ENCODE data around the gene CC2D2A. TPM values are rescaled to one million over a fixed set of nuclear protein-coding genes. Genes with fewer than 3 reads are reported as not detected.

Gene CC2D2A
- total RNA-seq, 1 experiment from 2014 or later: 13.0 TPM

- no peaks in the 10 kb centered on the region for H3K9me2 ChIP-seq (ENCODE audit: insufficient read depth)
- H3K9ac ChIP-seq (ENCODE audit: low read length): no peak overlapping the region
- 0 out of 4 replicates have a peak, but pooled peaks cover 0 to 3% of the 10 kb centered on the region in 2 experiments for H3K36me3 ChIP-seq (ENCODE audit: control insufficient read depth in 1 of 2, insufficient read depth in 2 of 2, low read length in 2 of 2)
- BruUV-seq (replicated peaks): no TSS peak
- intact Hi-C loops (cut with micrococcal nuclease): no loop called here
- no peak overlapping the region for H2AFZ ChIP-seq (ENCODE audit: low read depth, low read length, poor library complexity, severe bottlenecking)
- DNase-seq (ENCODE audit: low read depth, low spot score): no peak
- H3K79me2 ChIP-seq (ENCODE audit: insufficient read depth, low read length): 0 out of 2 replicates have a peak, but pooled peaks cover 7% of the 10 kb centered on the region
- ChIA-PET RAD21 (ENCODE audit: low non-redundant PET in 1 of 2, low total read pairs in 2 of 2, uncharacterized antibody in 2 of 2, unreplicated experiment in 2 of 2) (no interaction called here), CTCF (no interaction called here), POLR2A (no interaction called here)
- H3K27ac ChIP-seq (ENCODE audit: low read depth, low read length): no peak overlapping the region
- no peaks in the 10 kb centered on the region for H3K27me3 ChIP-seq (ENCODE audit: insufficient read depth, low read length)
- no peaks in the 10 kb centered on the region for H3K9me3 ChIP-seq (ENCODE audit: control insufficient read depth in 1 of 2, insufficient read depth in 1 of 2, low read depth in 1 of 2, low read length in 2 of 2)
- peaks cover 5 to 11% of the 10 kb centered on the region in 2 experiments for H3K4me1 ChIP-seq (ENCODE audit: control insufficient read depth in 1 of 2, insufficient read depth in 2 of 2, low read length in 2 of 2)
- ATAC-seq: no peak
- H3K4me3 ChIP-seq (replicated peaks in 1 of 2; ENCODE audit: low read depth in 1 of 2, low read length in 2 of 2): no peak overlapping the region
- no peak overlapping the region for H3K4me2 ChIP-seq (ENCODE audit: low read length)
- no peak for TF ChIP-seq ELF1 (IDR thresholded peaks at IDR 0.05; ENCODE audit: borderline replicate concordance, low read depth)
- H4K20me1 ChIP-seq (ENCODE audit: insufficient read depth): no peaks in the 10 kb centered on the region
Measured at GRCh38 chr4:15481961-15482745, 12.5 kb downstream of the CC2D2A start.

DNA sequence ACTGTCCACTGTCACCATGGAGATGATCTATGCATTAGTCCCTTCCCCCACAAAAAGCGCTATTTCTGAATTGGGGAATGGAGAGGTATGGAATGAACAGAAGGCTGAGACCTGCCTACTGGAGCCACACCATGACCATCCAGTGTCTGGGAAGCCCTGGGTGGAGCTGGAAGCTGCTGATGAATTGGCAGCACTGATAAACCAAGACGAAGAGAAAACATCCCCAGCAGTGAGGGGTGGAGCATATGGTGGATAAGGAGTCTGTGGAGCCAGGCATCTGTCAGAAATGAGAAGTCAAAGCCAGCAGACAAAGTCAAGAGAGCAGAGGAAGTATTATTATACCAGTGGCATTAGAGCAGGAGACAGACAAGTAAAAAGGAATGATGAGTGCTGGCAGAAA lies 13.2 kb downstream of the CC2D2A start:
- Histone ChIP-seq H3K9me3 (ENCODE audit: control insufficient read depth in 1 of 2, insufficient read depth in 1 of 2, low read depth in 1 of 2, low read length in 2 of 2) (no peaks in the 10 kb centered on the region), H3K4me1 (ENCODE audit: control insufficient read depth in 1 of 2, insufficient read depth in 2 of 2, low read length in 2 of 2) (peaks cover 5 to 11% of the 10 kb centered on the region in 2 experiments), H3K36me3 (ENCODE audit: control insufficient read depth in 1 of 2, insufficient read depth in 2 of 2, low read length in 2 of 2) (0 out of 4 replicates have a peak, but pooled peaks cover 0 to 3% of the 10 kb centered on the region in 2 experiments), H4K20me1 (ENCODE audit: insufficient read depth) (no peaks in the 10 kb centered on the region), H3K4me3 (replicated peaks in 1 of 2; ENCODE audit: low read depth in 1 of 2, low read length in 2 of 2) (no peak overlapping the region), H3K27me3 (ENCODE audit: insufficient read depth, low read length) (no peaks in the 10 kb centered on the region), H2AFZ (ENCODE audit: low read depth, low read length, poor library complexity, severe bottlenecking) (no peak overlapping the region), H3K27ac (ENCODE audit: low read depth, low read length) (no peak overlapping the region), H3K9ac (ENCODE audit: low read length) (no peak overlapping the region), H3K4me2 (ENCODE audit: low read length) (no peak overlapping the region), H3K79me2 (ENCODE audit: insufficient read depth, low read length) (0 out of 2 replicates have a peak, but pooled peaks cover 7% of the 10 kb centered on the region), H3K9me2 (ENCODE audit: insufficient read depth) (no peaks in the 10 kb centered on the region)
- TF ChIP-seq EZH2phosphoT487 (IDR thresholded peaks at IDR 0.05; ENCODE audit: borderline replicate concordance) (no peak), CBX3 (IDR thresholded peaks at IDR 0.05; ENCODE audit: low read depth) (no peak)
- CTCF ChIA-PET: no interaction called here
- intact Hi-C loops (cut with micrococcal nuclease): no loop called here
- BruUV-seq (replicated peaks): no TSS peak
- ATAC-seq (no peak), DNase-seq (ENCODE audit: low read depth, low spot score) (no peak)
- RAD21 ChIA-PET (ENCODE audit: low non-redundant PET in 1 of 2, low total read pairs in 2 of 2, uncharacterized antibody in 2 of 2, unreplicated experiment in 2 of 2): no interaction called here
- POLR2A ChIA-PET: no interaction called here
